Measurements from ENCODE around the gene ITPR1. TPM values are rescaled to one million over a fixed set of nuclear protein-coding genes. Genes with fewer than 3 reads are reported as not detected.

ITPR1 gene
- polyA plus RNA-seq, 1 donor from 2014 or later: 2.1 TPM

DNA sequence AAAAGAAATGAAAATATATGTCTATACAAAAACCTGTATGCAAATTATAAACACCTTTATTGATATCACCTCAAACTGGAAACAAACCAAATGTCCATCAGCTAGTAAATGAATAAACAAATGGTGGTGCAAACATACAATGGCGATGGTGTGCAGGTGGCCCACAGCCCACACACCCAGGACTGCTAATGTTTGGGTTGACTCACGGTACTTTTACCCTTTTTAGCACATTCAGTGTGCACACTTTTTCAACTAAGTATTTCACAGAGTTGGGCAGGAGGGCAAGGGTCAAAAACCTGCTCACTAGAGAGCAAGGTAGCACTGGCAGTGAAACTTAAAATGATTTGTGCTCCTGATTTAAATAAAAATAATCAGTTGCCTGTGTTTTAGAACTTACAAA is 363.0 kb downstream of the ITPR1 start:
- H2AFZ ChIP-seq (ENCODE audit: low read depth, low read length): no peak overlapping the region
- H3K4me2 ChIP-seq (ENCODE audit: low read length): no peak overlapping the region
- no peak for TF ChIP-seq SMC3 (conservative IDR thresholded peaks at IDR 0.05; ENCODE audit: poor library complexity)
- TF ChIP-seq TAF1 (IDR thresholded peaks at IDR 0.05; ENCODE audit: low read depth): no peak
- no peak for TF ChIP-seq EP300 (conservative IDR thresholded peaks at IDR 0.05; ENCODE audit: poor library complexity, severe bottlenecking)
- no peak for TF ChIP-seq POLR2AphosphoS5 (IDR thresholded peaks at IDR 0.05)
- TF ChIP-seq, protein P1, sequence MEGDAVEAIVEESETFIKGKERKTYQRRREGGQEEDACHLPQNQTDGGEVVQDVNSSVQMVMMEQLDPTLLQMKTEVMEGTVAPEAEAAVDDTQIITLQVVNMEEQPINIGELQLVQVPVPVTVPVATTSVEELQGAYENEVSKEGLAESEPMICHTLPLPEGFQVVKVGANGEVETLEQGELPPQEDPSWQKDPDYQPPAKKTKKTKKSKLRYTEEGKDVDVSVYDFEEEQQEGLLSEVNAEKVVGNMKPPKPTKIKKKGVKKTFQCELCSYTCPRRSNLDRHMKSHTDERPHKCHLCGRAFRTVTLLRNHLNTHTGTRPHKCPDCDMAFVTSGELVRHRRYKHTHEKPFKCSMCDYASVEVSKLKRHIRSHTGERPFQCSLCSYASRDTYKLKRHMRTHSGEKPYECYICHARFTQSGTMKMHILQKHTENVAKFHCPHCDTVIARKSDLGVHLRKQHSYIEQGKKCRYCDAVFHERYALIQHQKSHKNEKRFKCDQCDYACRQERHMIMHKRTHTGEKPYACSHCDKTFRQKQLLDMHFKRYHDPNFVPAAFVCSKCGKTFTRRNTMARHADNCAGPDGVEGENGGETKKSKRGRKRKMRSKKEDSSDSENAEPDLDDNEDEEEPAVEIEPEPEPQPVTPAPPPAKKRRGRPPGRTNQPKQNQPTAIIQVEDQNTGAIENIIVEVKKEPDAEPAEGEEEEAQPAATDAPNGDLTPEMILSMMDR (IDR thresholded peaks at IDR 0.05; ENCODE audit: poor library complexity, severe bottlenecking): no peak
- TF ChIP-seq EZH2 (IDR thresholded peaks at IDR 0.05; ENCODE audit: borderline replicate concordance, insufficient read depth, low read length, poor library complexity, severe bottlenecking): no peak
- TF ChIP-seq MXI1 (conservative IDR thresholded peaks at IDR 0.05; ENCODE audit: poor library complexity, severe bottlenecking): no peak
- TF ChIP-seq, protein P2, sequence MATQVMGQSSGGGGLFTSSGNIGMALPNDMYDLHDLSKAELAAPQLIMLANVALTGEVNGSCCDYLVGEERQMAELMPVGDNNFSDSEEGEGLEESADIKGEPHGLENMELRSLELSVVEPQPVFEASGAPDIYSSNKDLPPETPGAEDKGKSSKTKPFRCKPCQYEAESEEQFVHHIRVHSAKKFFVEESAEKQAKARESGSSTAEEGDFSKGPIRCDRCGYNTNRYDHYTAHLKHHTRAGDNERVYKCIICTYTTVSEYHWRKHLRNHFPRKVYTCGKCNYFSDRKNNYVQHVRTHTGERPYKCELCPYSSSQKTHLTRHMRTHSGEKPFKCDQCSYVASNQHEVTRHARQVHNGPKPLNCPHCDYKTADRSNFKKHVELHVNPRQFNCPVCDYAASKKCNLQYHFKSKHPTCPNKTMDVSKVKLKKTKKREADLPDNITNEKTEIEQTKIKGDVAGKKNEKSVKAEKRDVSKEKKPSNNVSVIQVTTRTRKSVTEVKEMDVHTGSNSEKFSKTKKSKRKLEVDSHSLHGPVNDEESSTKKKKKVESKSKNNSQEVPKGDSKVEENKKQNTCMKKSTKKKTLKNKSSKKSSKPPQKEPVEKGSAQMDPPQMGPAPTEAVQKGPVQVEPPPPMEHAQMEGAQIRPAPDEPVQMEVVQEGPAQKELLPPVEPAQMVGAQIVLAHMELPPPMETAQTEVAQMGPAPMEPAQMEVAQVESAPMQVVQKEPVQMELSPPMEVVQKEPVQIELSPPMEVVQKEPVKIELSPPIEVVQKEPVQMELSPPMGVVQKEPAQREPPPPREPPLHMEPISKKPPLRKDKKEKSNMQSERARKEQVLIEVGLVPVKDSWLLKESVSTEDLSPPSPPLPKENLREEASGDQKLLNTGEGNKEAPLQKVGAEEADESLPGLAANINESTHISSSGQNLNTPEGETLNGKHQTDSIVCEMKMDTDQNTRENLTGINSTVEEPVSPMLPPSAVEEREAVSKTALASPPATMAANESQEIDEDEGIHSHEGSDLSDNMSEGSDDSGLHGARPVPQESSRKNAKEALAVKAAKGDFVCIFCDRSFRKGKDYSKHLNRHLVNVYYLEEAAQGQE (IDR thresholded peaks at IDR 0.05; ENCODE audit: borderline replicate concordance): no peak
- no peak for TF ChIP-seq RAD21 (conservative IDR thresholded peaks at IDR 0.05)
- H3K27me3 ChIP-seq (ENCODE audit: insufficient read depth, low read depth, low read length): no peaks in the 10 kb centered on the region
- H3F3A ChIP-seq (ENCODE audit: insufficient read depth, low read length, poor library complexity, severe bottlenecking): no peaks in the 10 kb centered on the region
- no peaks in the 10 kb centered on the region for H3K9me2 ChIP-seq (ENCODE audit: insufficient read depth, low read length)
- H3K4me3 ChIP-seq (ENCODE audit: low read length): no peak overlapping the region
- H3K9me3 ChIP-seq (ENCODE audit: low read length): no peaks in the 10 kb centered on the region
- H3K9ac ChIP-seq (ENCODE audit: low read length): no peak overlapping the region
- no peaks in the 10 kb centered on the region for H4K20me1 ChIP-seq (ENCODE audit: insufficient read depth)
- H3K27ac ChIP-seq (ENCODE audit: low read length): no peak overlapping the region
- H3K36me3 ChIP-seq (ENCODE audit: insufficient read depth, low read length): no peaks in the 10 kb centered on the region
- no peaks in the 10 kb centered on the region for H3K79me2 ChIP-seq (replicated peaks; ENCODE audit: insufficient read depth, low read length)

DNA sequence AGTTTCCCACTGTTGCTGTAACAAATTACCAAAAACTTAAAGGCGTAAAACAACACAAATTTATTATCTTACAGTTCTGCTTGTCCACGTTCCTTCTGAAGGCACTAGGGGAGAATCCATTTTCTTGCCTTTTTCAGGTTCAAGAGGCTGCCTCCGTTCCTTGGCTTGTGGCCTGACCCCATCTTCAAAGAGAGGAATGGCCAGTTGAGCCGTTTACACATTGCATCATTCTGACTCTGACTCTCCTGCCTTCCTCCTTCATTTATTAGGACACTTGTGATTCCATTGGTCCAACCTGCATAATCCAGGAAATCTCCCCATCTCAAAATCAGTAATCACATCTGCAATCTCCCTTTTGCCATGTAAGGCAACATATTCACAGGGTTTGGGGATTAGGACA is 363.4 kb downstream of the ITPR1 start:
- H2AFZ ChIP-seq (ENCODE audit: low read depth, low read length): no peak overlapping the region
- H3K9ac ChIP-seq (ENCODE audit: low read length): no peak overlapping the region
- H3K4me2 ChIP-seq (ENCODE audit: low read length): no peak overlapping the region
- H3K9me2 ChIP-seq (ENCODE audit: insufficient read depth, low read length): no peaks in the 10 kb centered on the region
- H3F3A ChIP-seq (ENCODE audit: insufficient read depth, low read length, poor library complexity, severe bottlenecking): no peaks in the 10 kb centered on the region
- no peak overlapping the region for H3K27ac ChIP-seq (ENCODE audit: low read length)
- H3K79me2 ChIP-seq (replicated peaks; ENCODE audit: insufficient read depth, low read length): no peaks in the 10 kb centered on the region
- no peaks in the 10 kb centered on the region for H3K36me3 ChIP-seq (ENCODE audit: insufficient read depth, low read length)
- H3K4me3 ChIP-seq (ENCODE audit: low read length): no peak overlapping the region
- H3K9me3 ChIP-seq (ENCODE audit: low read length): no peaks in the 10 kb centered on the region
- no peaks in the 10 kb centered on the region for H4K20me1 ChIP-seq (ENCODE audit: insufficient read depth)
- TF ChIP-seq TAF1 (IDR thresholded peaks at IDR 0.05; ENCODE audit: low read depth): no peak
- TF ChIP-seq RAD21 (conservative IDR thresholded peaks at IDR 0.05): no peak
- TF ChIP-seq, protein P2 (IDR thresholded peaks at IDR 0.05; ENCODE audit: borderline replicate concordance): no peak
- no peak for TF ChIP-seq SMC3 (conservative IDR thresholded peaks at IDR 0.05; ENCODE audit: poor library complexity)
- TF ChIP-seq EZH2 (IDR thresholded peaks at IDR 0.05; ENCODE audit: borderline replicate concordance, insufficient read depth, low read length, poor library complexity, severe bottlenecking): no peak
- TF ChIP-seq POLR2AphosphoS5 (IDR thresholded peaks at IDR 0.05): no peak
- TF ChIP-seq, protein P1 (IDR thresholded peaks at IDR 0.05; ENCODE audit: poor library complexity, severe bottlenecking): no peak
- no peak for TF ChIP-seq EP300 (conservative IDR thresholded peaks at IDR 0.05; ENCODE audit: poor library complexity, severe bottlenecking)
- no peak for TF ChIP-seq MXI1 (conservative IDR thresholded peaks at IDR 0.05; ENCODE audit: poor library complexity, severe bottlenecking)
- no peaks in the 10 kb centered on the region for H3K27me3 ChIP-seq (ENCODE audit: insufficient read depth, low read depth, low read length)

Data from neural cell (in vitro differentiated cells).